Liver (tissue), 3 donors: ENCODE data around the gene TMPRSS11D.

Experiments used
- ATF3 ChIP-seq: IDR thresholded peaks from 2 replicates; pipeline ENCODE4 v1.6.1; 2016; ENCODE audit warnings: antibody characterized with exemption
- CTCF ChIP-seq: fragments of 150-350 bp; IDR thresholded peaks from 2 replicates; pipeline ENCODE4 v1.5.1; 2017; ENCODE audit warnings: improper control_type of control experiment, low read depth, low read length; ENCODE audit not compliant: missing input control
- EGR1 ChIP-seq, 2 donors: IDR thresholded peaks; 2 replicates each; pipeline ENCODE4 v1.6.1; 2016 to 2018; ENCODE audit warnings: antibody characterized with exemption in 2 of 2, low read depth in 2 of 2
- GABPA ChIP-seq, 2 donors: IDR thresholded peaks in 1 of 2; conservative IDR thresholded peaks in 1 of 2; 2 replicates each; pipeline ENCODE4 v1.6.1; 2016; ENCODE audit warnings: antibody characterized with exemption in 2 of 2, mild to moderate bottlenecking in 1 of 2, moderate library complexity in 1 of 2
- HNF4A ChIP-seq, 2 donors: conservative IDR thresholded peaks; 2 replicates each; pipeline ENCODE4 v1.6.1; 2016; ENCODE audit warnings: antibody characterized with exemption in 2 of 2, mild to moderate bottlenecking in 2 of 2
- JUND ChIP-seq, 2 donors: IDR thresholded peaks; 2 replicates each; pipeline ENCODE4 v1.6.1; 2016; ENCODE audit warnings: antibody characterized with exemption in 2 of 2
- MAX ChIP-seq: IDR thresholded peaks from 2 replicates; pipeline ENCODE4 v1.6.1; 2016; ENCODE audit warnings: antibody characterized with exemption
- NR2F2 ChIP-seq: IDR thresholded peaks from 2 replicates; pipeline ENCODE4 v1.6.1; 2016; ENCODE audit warnings: antibody characterized with exemption
- RAD21 ChIP-seq, 2 donors: IDR thresholded peaks; 2 replicates each; pipeline ENCODE4 v1.6.1; 2016; ENCODE audit warnings: antibody characterized with exemption in 2 of 2, mild to moderate bottlenecking in 2 of 2
- REST ChIP-seq: IDR thresholded peaks from 2 replicates; pipeline ENCODE4 v1.6.1; 2016; ENCODE audit warnings: antibody characterized with exemption, mild to moderate bottlenecking
- RXRA ChIP-seq, 2 donors: IDR thresholded peaks; 2 replicates each; pipeline ENCODE4 v1.6.1; 2017 to 2018; ENCODE audit warnings: antibody characterized with exemption in 2 of 2, mild to moderate bottlenecking in 1 of 2
- SP1 ChIP-seq: IDR thresholded peaks from 2 replicates; pipeline ENCODE4 v1.6.1; 2018; ENCODE audit warnings: antibody characterized with exemption, mild to moderate bottlenecking
- TAF1 ChIP-seq: conservative IDR thresholded peaks from 2 replicates; pipeline ENCODE4 v1.6.1; 2016; ENCODE audit warnings: antibody characterized with exemption, mild to moderate bottlenecking
- ZBTB33 ChIP-seq: IDR thresholded peaks from 2 replicates; pipeline ENCODE4 v1.6.1; 2016; ENCODE audit warnings: antibody characterized with exemption
- donor health status: healthy.
- donor health status: healthy.

- TF ChIP-seq CTCF: no peak
- no peak for TF ChIP-seq REST
- TF ChIP-seq EGR1 (IDR thresholded peaks at IDR 0.05; ENCODE audit: low read depth in 2 of 2): no peak
- TF ChIP-seq JUND (IDR thresholded peaks at IDR 0.05): no peak
- no peak for TF ChIP-seq SP1
- TF ChIP-seq GABPA (IDR thresholded peaks at IDR 0.05 in 1 of 2, conservative IDR thresholded peaks at IDR 0.05 in 1 of 2): no peak
- TF ChIP-seq TAF1: no peak
- no peak for TF ChIP-seq NR2F2
- TF ChIP-seq MAX: no peak
- TF ChIP-seq HNF4A (conservative IDR thresholded peaks at IDR 0.05): no peak
- no peak for TF ChIP-seq ZBTB33
- TF ChIP-seq RXRA (IDR thresholded peaks at IDR 0.05): no peak
- TF ChIP-seq ATF3: no peak
- TF ChIP-seq RAD21 (IDR thresholded peaks at IDR 0.05): no peak
Observed at GRCh38 chr4:67911638-67912037, 27.8 kb upstream of the TMPRSS11D start.
